HG03039 (cell line): ENCODE results near the gene DENND1A.

Source experiments
- ATAC-seq: cut with Tn5 transposase; IDR thresholded peaks from one replicate; pipeline ENCODE4 v1.9.1; 2021; ENCODE audit warnings: mild to moderate bottlenecking, moderate library complexity; ENCODE audit not compliant: unreplicated experiment

Gene DENND1A

GRCh38 chr9:123353984-123354591 is 575.8 kb downstream of the DENND1A start:
- no peak for ATAC-seq

DNA sequence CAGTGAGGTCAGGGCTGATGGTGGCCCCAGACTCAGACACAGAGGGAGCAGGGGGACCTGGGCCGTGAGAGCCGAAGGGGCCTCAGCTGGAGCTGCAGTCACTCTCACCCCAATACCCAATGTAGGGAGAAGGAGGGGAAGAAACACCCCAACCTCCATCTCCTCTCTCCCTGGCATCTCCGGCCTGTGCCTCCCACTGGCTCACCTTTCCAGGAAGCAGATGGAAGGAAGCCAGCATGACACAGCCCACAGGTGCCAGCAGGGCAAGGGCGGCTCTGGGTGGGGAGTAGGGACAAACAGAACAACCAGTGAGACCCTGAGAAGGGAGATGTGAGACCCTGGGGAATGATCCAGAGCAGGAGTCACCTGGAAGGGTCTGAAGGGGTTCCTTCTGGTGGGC is 576.9 kb downstream of the DENND1A start:
- no peak for ATAC-seq

GRCh38 chr9:123350590-123351310 is 579.2 kb downstream of the DENND1A start:
- ATAC-seq = no peak

DNA sequence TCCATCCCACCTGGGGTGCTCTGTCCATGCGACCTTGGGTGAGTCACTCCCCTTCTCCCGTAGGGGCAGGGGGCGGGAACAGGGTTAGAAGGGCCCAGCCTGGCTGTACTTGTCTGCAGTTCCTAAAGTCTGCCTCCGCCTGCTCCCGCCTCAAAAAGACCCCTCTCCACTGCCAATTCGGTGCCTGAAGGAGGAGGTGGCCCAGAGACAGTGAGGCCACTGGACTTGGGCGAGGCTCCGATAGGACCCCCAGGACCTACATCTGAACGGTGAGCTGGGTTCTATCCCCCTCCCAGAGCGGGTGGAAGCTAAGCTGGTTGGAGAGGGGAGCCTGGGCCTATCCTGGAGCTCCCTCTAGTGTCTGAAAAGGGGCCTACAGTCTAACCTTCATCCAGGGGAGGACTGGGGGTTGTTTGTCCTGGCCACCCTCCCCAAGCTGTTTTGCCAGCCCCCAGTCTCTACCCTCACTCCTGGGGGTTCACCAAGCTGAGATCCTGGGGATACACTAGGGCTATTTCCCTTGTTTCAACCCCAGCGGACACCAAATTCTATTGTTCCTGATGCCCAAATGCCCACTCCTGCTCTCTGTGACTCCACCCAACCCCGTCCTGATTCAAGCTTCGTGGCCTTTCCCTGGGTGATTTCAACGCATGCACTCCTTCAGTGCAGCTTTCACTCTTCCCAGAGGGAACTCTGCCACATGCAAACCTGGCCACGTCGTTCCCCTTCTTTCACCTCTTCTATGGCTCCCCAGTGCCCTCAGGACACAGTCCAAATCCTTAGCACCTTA is 580.0 kb downstream of the DENND1A start:
- ATAC-seq = no peak

GRCh38 chr9:123349033-123349432 is 580.9 kb downstream of the DENND1A start:
- ATAC-seq = no peak

DNA sequence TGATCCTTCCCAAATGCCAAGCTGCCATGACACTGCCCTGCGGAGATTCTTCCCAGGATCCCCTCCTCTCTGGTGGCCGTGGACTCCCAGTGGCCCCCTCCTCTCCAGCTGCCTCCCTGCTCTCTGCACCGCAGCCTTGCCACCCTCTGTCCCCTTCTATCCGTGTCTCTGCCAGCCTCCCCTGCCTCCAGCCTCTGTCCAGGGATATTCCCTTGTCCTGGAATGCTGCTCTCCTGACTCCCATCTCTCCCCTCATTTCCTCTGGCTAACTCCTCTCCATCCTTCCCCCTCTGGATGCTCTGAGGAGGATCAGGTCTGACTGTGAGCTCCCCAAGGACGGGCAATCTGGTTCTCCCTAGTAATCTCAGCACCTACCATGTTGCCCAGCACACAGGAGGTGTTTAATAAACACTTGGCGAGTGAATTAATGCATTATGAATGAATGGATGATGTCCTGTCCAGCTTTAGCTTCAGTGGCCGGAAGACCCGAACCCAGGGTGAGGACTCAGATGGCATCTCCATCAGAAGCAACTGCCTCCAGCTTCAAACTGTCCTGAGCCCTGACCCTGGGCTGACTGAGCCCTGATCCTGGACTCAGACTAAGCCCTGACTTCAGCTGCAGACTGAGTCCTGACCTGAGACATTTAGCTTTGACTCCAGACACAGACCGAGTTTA is 581.5 kb downstream of the DENND1A start:
- ATAC-seq = no peak

- no peak for ATAC-seq
Measured at GRCh38 chr9:123347289-123348060, 582.5 kb downstream of the DENND1A start.

GRCh38 chr9:123346826-123347225 is 583.1 kb downstream of the DENND1A start:
- no peak for ATAC-seq

GRCh38 chr9:123346026-123346425 is 583.9 kb downstream of the DENND1A start:
- no peak for ATAC-seq

- ATAC-seq = no peak
Measured at GRCh38 chr9:123345567-123345955, 584.4 kb downstream of the DENND1A start.

- no peak for ATAC-seq
Measured at GRCh38 chr9:123344192-123344949, 585.6 kb downstream of the DENND1A start.

DNA sequence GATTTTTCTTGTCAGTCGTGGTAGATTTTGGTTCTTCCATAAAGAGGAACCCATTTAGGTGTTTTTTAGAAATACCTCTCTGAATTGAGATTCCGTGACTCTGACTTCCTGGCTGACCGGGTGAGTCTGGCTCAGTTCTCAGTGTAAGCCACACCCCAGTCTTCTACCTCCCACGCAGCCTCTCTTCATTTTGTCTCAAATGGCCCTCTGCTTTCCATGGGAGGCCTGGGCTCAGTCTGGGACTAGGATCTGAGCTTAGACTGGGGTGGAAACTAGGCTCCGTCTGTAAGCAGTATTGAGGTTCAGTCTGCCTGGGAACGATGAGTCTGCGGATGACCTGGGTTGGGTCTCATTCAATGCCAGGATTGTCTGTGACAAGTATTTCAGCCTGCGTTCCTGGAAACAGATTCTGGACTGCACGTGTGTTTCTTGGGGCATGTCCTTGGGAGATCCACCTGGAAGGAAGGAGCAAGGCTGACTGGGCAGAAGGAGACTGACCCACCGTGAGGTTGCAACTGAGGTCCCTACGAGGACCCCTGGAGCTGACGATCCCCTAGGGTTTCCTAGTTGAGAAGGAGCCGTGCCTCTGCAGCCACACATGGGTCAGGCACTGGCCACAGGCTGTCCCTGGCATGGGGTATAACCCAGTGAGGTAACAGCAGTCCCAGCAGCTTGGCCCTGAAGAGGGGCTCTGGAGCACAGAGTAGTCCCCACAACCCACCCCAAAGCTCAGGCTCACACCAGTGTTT is 586.3 kb downstream of the DENND1A start:
- ATAC-seq = no peak

DNA sequence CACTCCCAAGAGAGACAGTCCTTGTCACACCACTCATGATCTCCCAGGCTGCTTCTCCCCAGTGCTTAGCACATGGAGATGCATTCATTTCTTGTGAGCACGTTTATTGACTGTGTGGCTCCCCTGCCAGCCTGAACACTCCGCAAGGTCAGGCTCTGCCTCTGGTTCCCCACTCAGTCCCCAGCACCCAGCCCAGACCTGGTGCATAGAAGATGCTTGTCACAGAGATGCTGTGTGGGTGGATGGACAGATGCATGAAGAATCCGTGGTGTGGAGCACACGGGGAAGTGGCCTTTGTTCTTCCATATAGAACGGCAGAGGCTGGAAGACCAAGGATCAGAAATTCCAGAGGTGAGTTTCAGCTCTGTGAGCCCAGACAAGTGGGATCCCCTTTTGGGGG is 587.7 kb downstream of the DENND1A start:
- no peak for ATAC-seq

DNA sequence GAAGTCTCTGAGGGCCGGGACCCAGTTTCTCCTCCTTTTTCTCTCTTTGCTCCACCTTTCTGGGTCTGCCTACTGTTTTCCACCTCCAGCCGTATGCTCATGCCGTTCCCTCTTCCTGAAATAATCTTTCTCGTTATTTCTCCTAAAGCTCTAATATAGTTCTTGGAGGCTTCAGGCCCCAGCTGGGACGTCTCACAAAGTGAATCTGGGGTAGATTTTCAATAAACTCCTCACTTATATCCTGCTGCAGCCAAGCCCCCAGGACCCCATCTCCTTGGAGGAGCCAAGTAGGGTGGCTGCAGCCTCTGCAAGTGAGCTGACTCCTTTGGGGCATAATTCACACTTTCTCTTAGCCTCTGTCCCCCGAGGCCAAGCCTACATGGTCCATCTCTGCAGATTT is 588.1 kb downstream of the DENND1A start:
- ATAC-seq = no peak

DNA sequence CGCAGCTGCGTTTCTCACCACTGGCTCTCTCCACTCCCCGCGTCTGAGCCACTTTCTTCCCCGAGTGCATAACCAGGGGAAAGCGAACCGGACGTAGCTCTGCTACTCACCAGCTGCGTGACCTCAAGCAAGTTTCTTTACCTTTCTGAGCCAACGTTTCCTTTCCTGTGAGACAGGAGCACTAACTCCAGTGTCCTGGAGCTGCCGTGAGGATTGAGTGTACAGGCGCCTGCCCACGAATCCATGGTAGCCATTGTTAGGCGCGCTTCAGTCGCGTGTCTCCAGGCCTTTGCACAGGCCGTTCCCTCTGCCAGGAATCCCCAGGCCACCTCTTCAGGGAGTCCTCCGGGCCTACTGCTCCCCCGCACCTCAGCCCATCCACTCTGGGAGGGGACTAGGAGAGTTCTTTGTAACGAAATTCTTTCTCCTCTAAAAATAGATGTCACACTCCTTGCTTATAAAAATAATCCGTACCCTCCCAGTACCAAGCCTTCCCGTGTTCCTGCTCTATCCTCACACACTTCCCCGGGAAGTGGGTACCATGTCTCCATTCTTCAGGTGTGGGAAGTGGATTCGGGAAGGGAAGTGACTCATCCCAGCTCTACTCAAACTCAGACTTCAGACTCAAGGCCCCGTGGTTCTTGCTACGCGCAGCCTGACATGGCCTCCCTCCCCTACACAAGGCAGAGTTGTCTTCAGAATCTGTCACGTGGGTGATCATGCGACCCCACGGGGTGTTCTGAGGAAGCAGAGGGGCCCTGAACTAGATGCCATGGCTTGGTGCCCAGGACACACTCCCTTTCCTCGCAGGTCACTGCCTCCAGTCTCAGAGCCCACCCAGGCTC is 590.0 kb downstream of the DENND1A start:
- peak; percentile 34 for ATAC-seq

GRCh38 chr9:123338710-123339665 is 590.9 kb downstream of the DENND1A start:
- ATAC-seq = peak; percentile 59

- no peak for ATAC-seq
Measured at GRCh38 chr9:123337971-123338370, 592.0 kb downstream of the DENND1A start.
